Measurements from ENCODE around the gene RPS16.

- TF ChIP-seq GATA3 (IDR thresholded peaks at IDR 0.05; ENCODE audit: low read depth, low read length): no peak
- TF ChIP-seq GATA2 (IDR thresholded peaks at IDR 0.05; ENCODE audit: low read depth, low read length): no peak
Observed at GRCh38 chr19:39386557-39386956, 49.2 kb downstream of the RPS16 start.

Data from SH-SY5Y (cell line).